Memory B cell (primary cell): ENCODE measurements around the gene MS4A6E.
"Not testable (repeated sequence)": the region's sequence is repeated elsewhere in the genome, so short reads cannot be mapped to it uniquely, and the experiment has no call there.

ENCODE experiments used
- ATAC-seq: fragments of 150-1000 bp; cut with Tn5 transposase; 2 replicates; pipeline ENCODE4 v1.10.0; 2021; ENCODE audit warnings: low read depth, mild to moderate bottlenecking, moderate library complexity
- DNase-seq, 2 donors: peaks; one replicate each; pipeline ENCODE4 v3.0.0; 2022; ENCODE audit warnings: low spot score in 2 of 2
- H3K27ac Mint-ChIP-seq: one replicate; pipeline ENCODE4 v1.8.0; 2022; ENCODE audit warnings: mild to moderate bottlenecking, moderate library complexity, mixed read lengths
- H3K27me3 Mint-ChIP-seq: one replicate; pipeline ENCODE4 v1.8.0; 2022; ENCODE audit warnings: mixed read lengths
- H3K36me3 Mint-ChIP-seq: one replicate; pipeline ENCODE4 v1.8.0; 2022; ENCODE audit warnings: mild to moderate bottlenecking, mixed read lengths
- H3K4me1 Mint-ChIP-seq: one replicate; pipeline ENCODE4 v1.8.0; 2022; ENCODE audit warnings: mixed read lengths
- H3K4me3 Mint-ChIP-seq: one replicate; pipeline ENCODE4 v1.8.0; 2022; ENCODE audit warnings: mild to moderate bottlenecking, moderate library complexity, mixed read lengths
- H3K9me3 Mint-ChIP-seq: one replicate; pipeline ENCODE4 v1.8.0; 2022; ENCODE audit warnings: mixed read lengths

Gene MS4A6E

DNA sequence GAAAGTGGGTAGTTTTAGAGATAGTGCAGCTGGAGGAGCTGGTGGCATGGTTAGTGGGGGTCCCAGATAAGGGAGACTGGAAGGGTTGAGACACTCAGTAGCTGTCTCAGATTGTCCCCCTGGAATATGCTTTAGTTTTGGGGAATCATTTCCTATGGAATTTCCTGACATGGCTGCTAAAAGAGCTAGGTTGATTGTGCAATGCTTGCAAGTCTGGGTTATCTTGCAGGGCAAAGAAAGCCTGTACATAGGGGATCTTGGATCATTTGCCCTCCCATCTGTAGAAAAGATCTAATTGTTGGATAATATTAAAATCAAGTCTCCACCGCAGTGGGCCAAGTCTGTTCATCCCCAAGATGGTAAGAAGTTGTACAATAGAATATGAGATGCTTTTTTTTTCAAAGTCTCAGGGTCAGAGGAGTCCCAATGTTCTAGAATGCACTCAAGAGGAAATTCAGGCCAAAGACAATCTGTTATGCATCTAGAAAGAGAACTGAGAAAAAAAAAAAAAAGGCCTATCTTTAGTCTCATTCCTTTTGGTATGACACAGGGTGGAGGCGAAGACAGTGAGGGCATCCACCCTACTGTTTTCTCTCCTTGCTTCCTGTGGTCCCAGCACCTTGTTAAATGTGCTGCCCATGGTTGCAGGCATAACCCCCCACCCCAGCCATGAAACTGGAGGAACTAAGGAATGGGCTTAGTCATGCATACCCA lies 20.2 kb downstream of the MS4A6E start:
- ATAC-seq: no peak

DNA sequence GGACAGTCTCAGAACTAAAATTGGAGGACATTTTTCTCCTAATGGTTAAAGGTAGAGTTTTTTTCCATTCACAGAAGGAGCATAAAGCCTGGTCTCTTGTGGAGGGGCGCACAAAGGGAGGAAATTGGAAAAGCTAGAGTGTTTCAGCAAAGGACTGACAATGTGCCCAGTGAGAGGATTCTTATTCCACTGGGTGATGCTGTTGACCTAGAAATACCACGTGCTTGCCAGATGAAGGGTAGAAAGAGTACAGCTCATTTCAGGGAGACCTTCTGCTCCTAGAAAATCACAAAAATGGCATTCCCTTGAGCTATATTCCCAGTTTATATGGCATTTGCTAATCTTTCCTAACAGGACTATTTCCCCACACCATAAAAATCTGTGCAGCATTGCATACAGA lies 21.1 kb downstream of the MS4A6E start:
- H3K9me3 Mint-ChIP-seq: no peaks in the 10 kb centered on the region
- DNase-seq (no peak), ATAC-seq (peak; percentile 47)
- H3K4me1 Mint-ChIP-seq: peaks cover 6% of the 10 kb centered on the region
- no peak overlapping the region for H3K27ac Mint-ChIP-seq
- no peaks in the 10 kb centered on the region for H3K27me3 Mint-ChIP-seq
- no peak overlapping the region for H3K4me3 Mint-ChIP-seq
- no peaks in the 10 kb centered on the region for H3K36me3 Mint-ChIP-seq

More for the DNA sequence above, 20.2 kb downstream of the MS4A6E start:
- no peak overlapping the region for H3K27ac Mint-ChIP-seq
- no peak overlapping the region for H3K4me3 Mint-ChIP-seq
- no peaks in the 10 kb centered on the region for H3K9me3 Mint-ChIP-seq
- peaks cover 6% of the 10 kb centered on the region for H3K4me1 Mint-ChIP-seq
- DNase-seq: no peak
- H3K36me3 Mint-ChIP-seq: no peaks in the 10 kb centered on the region
- H3K27me3 Mint-ChIP-seq: peaks cover 1% of the 10 kb centered on the region

DNA sequence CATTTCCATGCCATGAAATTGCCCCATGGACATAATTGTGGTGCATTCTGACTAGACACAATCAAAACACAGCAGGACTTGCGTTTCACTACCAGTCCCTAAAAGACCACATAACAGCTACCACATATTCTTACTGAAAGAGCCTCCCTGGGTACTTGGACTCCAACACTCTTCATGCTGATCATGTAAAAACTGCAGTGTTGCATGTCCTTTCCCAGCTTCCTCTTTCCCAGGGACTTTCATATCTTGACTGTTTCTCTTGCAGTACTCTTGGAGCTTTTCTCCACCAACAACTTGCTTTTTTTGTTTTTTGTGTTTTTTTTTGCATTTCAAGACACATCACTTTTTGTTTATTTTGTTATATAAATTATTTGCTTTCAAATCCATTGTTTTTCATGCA lies 22.9 kb downstream of the MS4A6E start:
- H3K4me3 Mint-ChIP-seq: no peak overlapping the region
- H3K27ac Mint-ChIP-seq: no peak overlapping the region
- peaks cover 6% of the 10 kb centered on the region for H3K4me1 Mint-ChIP-seq
- H3K36me3 Mint-ChIP-seq: peaks cover 8% of the 10 kb centered on the region
- H3K9me3 Mint-ChIP-seq: peaks cover 8% of the 10 kb centered on the region
- H3K27me3 Mint-ChIP-seq: no peaks in the 10 kb centered on the region
- DNase-seq: no peak
- no peak for ATAC-seq

DNA sequence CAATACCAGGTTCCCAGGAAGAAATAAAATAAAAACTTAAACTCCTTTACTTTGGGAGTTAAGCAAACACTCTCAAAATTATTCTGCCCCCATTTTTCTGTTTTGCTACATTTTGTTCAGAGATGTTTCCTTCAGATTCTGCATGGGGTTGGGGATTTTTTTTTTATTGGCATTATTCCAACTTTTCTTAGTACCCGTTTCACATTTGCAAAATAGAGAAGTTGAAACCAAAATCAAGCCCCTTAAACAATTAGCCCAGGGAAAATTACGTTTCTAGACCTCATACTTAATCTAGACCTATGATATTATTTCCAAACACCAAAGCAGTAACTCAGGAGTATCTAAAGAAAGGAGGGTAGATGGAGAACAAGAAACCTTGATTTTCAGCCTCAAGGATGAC lies 30.7 kb downstream of the MS4A6E start:
- H3K36me3 Mint-ChIP-seq: peaks cover 13% of the 10 kb centered on the region
- H3K9me3 Mint-ChIP-seq: peaks cover 9% of the 10 kb centered on the region
- H3K4me3 Mint-ChIP-seq: peak overlapping the region; percentile 3
- DNase-seq (peak in 1 of 2 donors; percentile 47), ATAC-seq (peak; percentile 90)
- H3K27ac Mint-ChIP-seq: peak overlapping the region; percentile 21
- H3K4me1 Mint-ChIP-seq: peaks cover 11% of the 10 kb centered on the region
- no peaks in the 10 kb centered on the region for H3K27me3 Mint-ChIP-seq

DNA sequence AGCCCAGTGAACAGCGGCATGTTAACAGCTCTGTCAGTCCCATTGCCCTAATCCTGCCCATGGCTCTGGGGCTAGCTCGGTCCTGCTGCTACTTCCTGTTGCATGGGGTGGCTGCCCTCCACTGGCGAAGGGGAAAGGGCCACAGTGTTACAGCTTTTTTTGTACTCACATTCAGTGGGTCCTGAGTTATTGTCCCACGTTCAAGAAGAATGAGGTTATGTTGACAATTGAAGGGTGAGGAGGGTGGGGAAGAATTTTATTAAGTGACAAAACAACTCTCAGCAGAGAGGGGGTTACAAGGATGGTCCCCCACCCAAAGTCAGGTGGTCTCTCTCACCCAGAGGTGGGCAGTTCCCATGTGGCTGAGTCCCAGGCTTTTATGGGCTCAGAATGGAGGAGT lies 33.6 kb downstream of the MS4A6E start:
- Mint-ChIP-seq H3K9me3 (peaks cover 1% of the 10 kb centered on the region), H3K4me1 (peaks cover 36% of the 10 kb centered on the region), H3K27me3 (no peaks in the 10 kb centered on the region), H3K36me3 (peaks cover 7% of the 10 kb centered on the region), H3K4me3 (no peak overlapping the region), H3K27ac (no peak overlapping the region)
- DNase-seq: no peak
- ATAC-seq: no peak

DNA sequence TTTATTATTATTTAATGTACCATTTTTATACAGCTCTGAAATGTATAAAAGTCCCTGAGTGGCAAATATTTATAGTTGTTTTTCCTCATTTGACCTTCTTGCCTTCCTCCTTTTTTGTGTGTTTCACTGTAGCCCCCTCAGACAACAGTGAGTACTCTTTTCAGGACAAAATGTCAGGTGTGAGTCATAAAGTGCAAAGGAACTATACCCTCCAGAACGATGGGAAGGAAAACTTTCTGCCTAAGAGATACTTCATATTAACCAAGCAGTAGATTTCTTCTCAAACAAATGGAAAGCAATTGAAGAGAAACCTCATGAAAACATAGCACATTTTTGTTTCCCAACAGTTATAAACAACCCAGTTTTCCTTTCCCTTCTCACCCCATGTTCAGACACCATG lies 35.2 kb downstream of the MS4A6E start:
- ATAC-seq (no peak), DNase-seq (no peak)
- Mint-ChIP-seq H3K27me3 (no peaks in the 10 kb centered on the region), H3K9me3 (peaks cover 1% of the 10 kb centered on the region), H3K36me3 (peaks cover 7% of the 10 kb centered on the region), H3K4me3 (no peak overlapping the region), H3K27ac (no peak overlapping the region), H3K4me1 (peaks cover 38% of the 10 kb centered on the region)

DNA sequence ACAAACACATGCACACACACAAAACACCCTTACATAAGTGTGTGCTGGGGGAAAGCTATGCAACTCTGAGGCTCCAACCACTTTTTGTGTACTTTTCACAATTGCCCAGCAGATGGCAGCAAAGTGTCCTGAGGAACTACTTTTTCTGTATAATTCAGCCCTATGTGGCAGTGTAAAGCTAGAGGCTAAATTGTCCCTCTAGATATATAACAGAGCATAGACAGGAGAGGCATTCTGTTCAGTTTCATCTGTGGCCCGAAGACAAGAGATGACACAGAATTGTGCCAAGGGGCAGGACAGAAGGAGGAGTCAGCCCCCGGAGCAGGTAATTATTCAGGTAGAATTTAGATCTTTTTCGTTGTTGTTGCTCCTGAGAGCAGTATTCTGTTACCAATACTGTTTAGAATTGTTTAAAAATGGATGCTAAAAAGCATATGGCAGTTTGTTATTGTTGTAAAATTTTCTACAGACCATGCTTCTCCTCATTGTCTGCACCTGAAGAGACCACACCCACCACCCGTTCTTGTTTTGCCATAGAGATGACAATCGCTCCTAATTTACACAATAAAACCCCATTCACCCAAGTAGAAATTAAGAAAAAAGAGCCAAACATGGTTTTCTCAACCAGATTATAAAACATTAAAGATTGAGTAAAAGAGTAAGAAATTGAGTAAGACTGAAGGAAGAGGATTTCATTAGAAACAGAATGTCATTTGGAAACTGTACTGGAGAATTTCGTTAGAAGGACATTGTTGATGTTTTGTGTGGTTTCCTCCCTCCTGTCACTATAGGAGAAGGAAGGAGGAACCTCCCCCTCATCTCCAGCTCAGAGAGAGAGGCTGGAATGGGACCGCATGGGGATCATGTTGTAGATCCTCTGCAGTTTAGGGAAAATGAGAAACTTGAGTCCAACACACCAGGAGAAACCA lies 36.8 kb downstream of the MS4A6E start:
- peaks cover 41% of the 10 kb centered on the region for H3K4me1 Mint-ChIP-seq
- peaks cover 7% of the 10 kb centered on the region for H3K9me3 Mint-ChIP-seq
- H3K27me3 Mint-ChIP-seq: no peaks in the 10 kb centered on the region
- ATAC-seq: peak; percentile 77
- DNase-seq: peak; percentile 79 to 82
- H3K27ac Mint-ChIP-seq: peak overlapping the region; percentile 98
- peak overlapping the region; percentile 87 for H3K4me3 Mint-ChIP-seq
- peaks cover 7% of the 10 kb centered on the region for H3K36me3 Mint-ChIP-seq

DNA sequence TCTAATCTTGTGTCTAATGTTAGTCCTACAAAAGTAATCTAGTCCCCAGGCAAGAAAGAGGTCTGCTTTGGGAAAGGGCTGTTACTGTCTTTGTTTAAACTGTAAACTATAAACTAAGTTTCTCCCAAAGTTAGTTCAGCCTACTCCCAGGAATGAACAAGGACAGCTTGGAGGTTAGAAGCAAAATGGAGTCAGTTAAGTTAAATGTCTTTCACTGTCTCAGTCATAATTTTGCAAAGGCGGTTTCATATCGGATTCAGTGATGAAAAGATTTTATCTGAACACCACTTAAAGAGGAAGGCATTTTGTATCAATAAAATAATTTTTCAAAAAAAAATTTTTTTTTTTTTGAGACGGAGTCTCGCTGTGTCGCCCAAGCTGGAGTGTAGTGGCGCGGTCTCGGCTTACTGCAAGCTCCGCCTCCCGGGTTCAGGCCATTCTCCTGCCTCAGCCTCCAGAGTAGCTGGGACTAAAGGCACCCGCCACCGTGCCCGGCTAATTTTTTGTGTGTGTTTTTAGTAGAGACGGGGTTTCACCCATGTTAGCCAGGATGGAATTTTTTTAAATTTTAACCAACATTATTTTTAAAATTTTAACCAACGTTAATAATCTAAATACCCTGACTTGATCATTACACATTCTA lies 39.3 kb downstream of the MS4A6E start:
- peak overlapping the region; percentile 98 for H3K27ac Mint-ChIP-seq
- ATAC-seq, H3K27me3 Mint-ChIP-seq, H3K9me3 Mint-ChIP-seq, H3K4me3 Mint-ChIP-seq, DNase-seq, H3K36me3 Mint-ChIP-seq: not testable (repeated sequence)
- peaks cover 45% of the 10 kb centered on the region for H3K4me1 Mint-ChIP-seq

DNA sequence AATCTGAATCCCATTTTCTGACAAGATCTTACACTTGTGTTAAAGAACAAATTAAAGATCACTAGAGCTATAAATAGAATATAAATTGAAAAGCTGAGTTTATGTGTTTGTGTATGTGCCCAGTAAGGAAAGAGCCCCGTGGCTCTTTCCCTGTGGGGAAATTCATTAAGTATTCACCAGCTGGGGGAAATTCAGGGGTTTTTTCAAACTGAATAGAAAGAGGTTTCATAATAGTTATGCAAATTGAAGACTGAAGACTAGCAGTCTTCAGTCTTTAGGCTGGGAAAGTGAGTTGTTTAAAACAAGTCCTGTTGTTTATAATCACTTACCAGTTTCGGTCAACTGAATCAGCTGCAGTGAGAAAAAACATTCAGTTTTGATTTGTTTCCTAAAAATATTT lies 40.0 kb downstream of the MS4A6E start:
- H3K4me1 Mint-ChIP-seq: peaks cover 47% of the 10 kb centered on the region
- peak overlapping the region; percentile 57 for H3K4me3 Mint-ChIP-seq
- peak in 1 of 2 donors; percentile 69 for DNase-seq

DNA sequence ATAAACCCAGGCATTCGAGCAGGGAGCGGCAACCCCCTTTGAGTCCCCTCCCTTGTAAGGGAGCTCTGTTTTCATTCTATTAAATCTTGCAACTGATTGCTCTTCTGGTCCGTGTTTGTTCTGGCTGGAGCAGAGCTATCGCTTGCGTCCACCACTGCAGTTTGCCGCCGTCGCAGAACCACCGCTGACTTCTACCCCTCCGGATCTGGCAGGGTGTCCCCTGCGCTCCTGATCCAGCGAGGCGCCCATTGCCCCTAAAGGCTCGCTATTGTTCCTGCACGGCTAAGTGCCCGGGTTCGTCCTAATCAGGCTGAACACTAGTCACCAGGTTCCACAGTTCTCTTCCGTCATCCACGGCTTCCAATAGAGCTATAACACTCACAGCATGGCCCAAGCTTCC lies 40.8 kb downstream of the MS4A6E start:
- peak overlapping the region; percentile 57 for H3K4me3 Mint-ChIP-seq
- no peaks in the 10 kb centered on the region for H3K27me3 Mint-ChIP-seq
- DNase-seq: no peak
- peaks cover 6% of the 10 kb centered on the region for H3K9me3 Mint-ChIP-seq
- H3K4me1 Mint-ChIP-seq: peaks cover 51% of the 10 kb centered on the region
- ATAC-seq: no peak
- peaks cover 4% of the 10 kb centered on the region for H3K36me3 Mint-ChIP-seq
- H3K27ac Mint-ChIP-seq: peak overlapping the region; percentile 96

More for the DNA sequence above, 40.0 kb downstream of the MS4A6E start:
- no peaks in the 10 kb centered on the region for H3K27me3 Mint-ChIP-seq
- peak overlapping the region; percentile 96 for H3K27ac Mint-ChIP-seq
- ATAC-seq: peak; percentile 77
- H3K36me3 Mint-ChIP-seq: peaks cover 4% of the 10 kb centered on the region
- peaks cover 6% of the 10 kb centered on the region for H3K9me3 Mint-ChIP-seq

DNA sequence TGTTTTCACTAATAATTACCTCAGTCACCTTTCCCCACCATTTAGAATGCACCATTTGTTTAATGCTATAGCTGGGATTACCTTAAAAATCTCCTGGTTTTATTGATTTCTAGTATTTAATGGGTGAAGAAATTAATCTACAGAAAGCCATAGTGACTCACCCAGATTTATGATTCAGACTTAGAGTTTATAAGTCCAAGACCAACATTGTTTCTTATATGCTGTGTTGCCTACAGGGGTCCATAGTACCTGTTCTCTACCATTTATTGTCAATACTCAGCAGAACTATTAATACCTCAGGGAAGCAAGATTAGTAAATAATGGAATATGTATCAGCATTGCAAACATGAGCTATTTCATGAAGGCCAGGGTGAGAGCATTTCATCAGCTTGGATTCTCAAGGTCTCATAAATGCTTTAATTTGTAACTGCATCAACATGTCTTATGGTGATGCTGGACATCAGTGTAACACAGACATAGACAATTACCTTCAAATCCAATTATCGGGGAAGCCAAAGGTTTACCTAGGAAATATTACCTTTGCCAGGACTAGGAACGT lies 43.3 kb downstream of the MS4A6E start:
- Mint-ChIP-seq H3K36me3 (peaks cover 2% of the 10 kb centered on the region), H3K27ac (no peak overlapping the region), H3K4me1 (peaks cover 36% of the 10 kb centered on the region), H3K4me3 (no peak overlapping the region), H3K9me3 (peaks cover 6% of the 10 kb centered on the region), H3K27me3 (no peaks in the 10 kb centered on the region)
- DNase-seq: no peak
- ATAC-seq: no peak

DNA sequence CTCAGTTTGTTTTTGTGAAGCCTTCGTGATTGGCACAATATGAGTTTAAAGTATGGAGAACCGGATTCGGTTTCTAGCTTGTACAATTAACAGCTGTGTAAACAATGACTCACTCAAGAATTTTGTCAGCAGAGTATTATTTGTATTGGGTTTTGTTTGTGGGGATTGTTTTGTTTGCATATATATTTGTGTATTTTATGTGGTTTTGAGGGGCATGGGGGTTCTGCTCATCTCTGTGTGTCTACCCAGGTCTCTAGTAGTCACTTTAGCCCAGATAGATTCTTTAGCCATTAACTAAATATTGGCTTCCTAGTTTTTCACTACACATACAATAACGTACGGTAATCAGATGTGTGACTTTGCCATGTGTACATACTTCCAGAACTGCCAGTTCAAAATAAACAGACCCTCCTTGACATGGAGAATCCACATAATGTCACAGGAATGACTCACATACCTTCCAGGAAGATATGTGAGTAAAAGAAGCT lies 43.8 kb downstream of the MS4A6E start:
- no peaks in the 10 kb centered on the region for H3K27me3 Mint-ChIP-seq
- no peak overlapping the region for H3K4me3 Mint-ChIP-seq
- H3K9me3 Mint-ChIP-seq: peaks cover 6% of the 10 kb centered on the region
- no peak overlapping the region for H3K27ac Mint-ChIP-seq
- ATAC-seq: no peak
- H3K36me3 Mint-ChIP-seq: peaks cover 2% of the 10 kb centered on the region
- H3K4me1 Mint-ChIP-seq: peaks cover 38% of the 10 kb centered on the region
- no peak for DNase-seq

DNA sequence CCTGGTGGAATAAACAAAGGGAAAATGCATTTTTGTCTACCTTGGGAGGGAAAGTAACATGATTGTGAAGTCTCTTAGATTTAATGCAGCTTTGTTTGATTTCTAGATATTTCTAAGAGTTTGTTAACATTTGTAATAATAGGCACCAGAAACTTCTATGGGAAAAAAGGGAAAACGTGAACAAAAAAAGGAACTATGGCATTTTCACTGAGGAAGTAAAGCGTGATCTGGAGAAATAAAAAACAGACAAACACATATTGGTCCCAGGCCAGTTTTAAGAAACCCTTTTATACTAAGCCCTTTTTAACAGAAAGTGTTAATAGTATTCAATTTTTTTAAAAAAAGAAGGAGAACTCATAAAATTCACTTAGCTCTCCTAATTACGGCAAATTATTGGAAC lies 44.3 kb downstream of the MS4A6E start:
- Mint-ChIP-seq H3K36me3 (peaks cover 3% of the 10 kb centered on the region), H3K9me3 (peaks cover 7% of the 10 kb centered on the region), H3K4me3 (no peak overlapping the region), H3K27me3 (no peaks in the 10 kb centered on the region), H3K4me1 (peaks cover 37% of the 10 kb centered on the region), H3K27ac (no peak overlapping the region)
- DNase-seq (no peak), ATAC-seq (no peak)
